Endothelial cell (in vitro differentiated cells): ENCODE measurements around the gene NCAM1. TPM values are rescaled to one million over a fixed set of nuclear protein-coding genes. Genes with fewer than 3 reads are reported as not detected.

ENCODE experiments used
- DNase-seq: peaks from one replicate; pipeline ENCODE4 v3.0.0; 2021; ENCODE audit warnings: low spot score
- H3K27ac Mint-ChIP-seq: one replicate; pipeline ENCODE4 v1.8.0; 2021; ENCODE audit warnings: mixed read lengths, inconsistent platforms; ENCODE audit not compliant: unreplicated experiment
- H3K27me3 Mint-ChIP-seq: one replicate; pipeline ENCODE4 v1.8.0; 2021; ENCODE audit warnings: mild to moderate bottlenecking, moderate library complexity, mixed read lengths, inconsistent platforms; ENCODE audit not compliant: unreplicated experiment
- H3K36me3 Mint-ChIP-seq: one replicate; pipeline ENCODE4 v1.8.0; 2021; ENCODE audit warnings: mild to moderate bottlenecking, low read depth, mixed read lengths, inconsistent platforms; ENCODE audit not compliant: unreplicated experiment
- H3K4me1 Mint-ChIP-seq: one replicate; pipeline ENCODE4 v1.8.0; 2021; ENCODE audit warnings: mild to moderate bottlenecking, mixed read lengths, inconsistent platforms; ENCODE audit not compliant: unreplicated experiment
- H3K4me3 Mint-ChIP-seq: one replicate; pipeline ENCODE4 v1.8.0; 2021; ENCODE audit warnings: mild to moderate bottlenecking, mixed read lengths, inconsistent platforms; ENCODE audit not compliant: unreplicated experiment
- H3K9me3 Mint-ChIP-seq: one replicate; pipeline ENCODE4 v1.8.0; 2021; ENCODE audit warnings: mixed read lengths, inconsistent platforms; ENCODE audit not compliant: unreplicated experiment
- CTCF ChIP-seq: fragments of 200-600 bp; sonication (generic); IDR thresholded peaks from one replicate; pipeline ENCODE4 v1.5.0; 2021; ENCODE audit warnings: antibody characterized with exemption; ENCODE audit not compliant: unreplicated experiment
- total RNA-seq: library from RNA; stranded (reverse); fragmentation: NEBNext Ultra II Directional; extraction: Animal tissue kit (Norgen Biotek cat#: 25700); gene quantifications from one replicate; pipeline ENCODE4 v1.2.1, GENCODE V29; 2021; ENCODE audit not compliant: unreplicated experiment

Gene NCAM1
- total RNA-seq, 1 donor from 2014 or later = 21.9 TPM

DNA sequence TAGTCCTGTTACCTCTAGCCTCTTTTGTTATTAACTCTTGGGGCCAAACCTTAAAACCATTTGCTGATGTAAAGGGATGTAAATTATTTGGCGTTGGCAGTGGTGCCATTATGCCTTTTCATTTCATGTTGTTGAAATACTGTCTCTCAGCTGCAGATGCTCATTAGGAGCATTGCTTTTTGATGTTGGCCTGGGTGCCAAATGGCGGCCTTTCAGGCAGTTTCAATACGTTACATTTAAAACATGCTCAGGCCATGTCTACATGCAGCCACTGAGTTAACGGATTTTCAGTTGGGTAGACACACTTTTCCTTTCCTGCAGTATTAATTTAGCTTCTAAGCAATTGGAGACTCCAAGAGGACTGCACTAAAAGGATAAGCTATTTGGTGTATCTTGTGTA lies 5.3 kb downstream of the NCAM1 start:
- H3K9me3 Mint-ChIP-seq = no peaks in the 10 kb centered on the region
- no peak for TF ChIP-seq CTCF
- H3K27me3 Mint-ChIP-seq = peaks cover 3% of the 10 kb centered on the region
- no peak overlapping the region for H3K4me3 Mint-ChIP-seq
- H3K36me3 Mint-ChIP-seq = no peaks in the 10 kb centered on the region
- no peak for DNase-seq
- H3K27ac Mint-ChIP-seq = no peak overlapping the region
- peaks cover 2% of the 10 kb centered on the region for H3K4me1 Mint-ChIP-seq

- peaks cover 3% of the 10 kb centered on the region for H3K27me3 Mint-ChIP-seq
- no peak for TF ChIP-seq CTCF
- H3K4me1 Mint-ChIP-seq = peaks cover 2% of the 10 kb centered on the region
- no peaks in the 10 kb centered on the region for H3K9me3 Mint-ChIP-seq
- H3K36me3 Mint-ChIP-seq = no peaks in the 10 kb centered on the region
- H3K27ac Mint-ChIP-seq = no peak overlapping the region
- DNase-seq = no peak
- H3K4me3 Mint-ChIP-seq = no peak overlapping the region
These were observed 5.9 kb downstream of the NCAM1 start for GRCh38 chr11:112967082-112967481.

DNA sequence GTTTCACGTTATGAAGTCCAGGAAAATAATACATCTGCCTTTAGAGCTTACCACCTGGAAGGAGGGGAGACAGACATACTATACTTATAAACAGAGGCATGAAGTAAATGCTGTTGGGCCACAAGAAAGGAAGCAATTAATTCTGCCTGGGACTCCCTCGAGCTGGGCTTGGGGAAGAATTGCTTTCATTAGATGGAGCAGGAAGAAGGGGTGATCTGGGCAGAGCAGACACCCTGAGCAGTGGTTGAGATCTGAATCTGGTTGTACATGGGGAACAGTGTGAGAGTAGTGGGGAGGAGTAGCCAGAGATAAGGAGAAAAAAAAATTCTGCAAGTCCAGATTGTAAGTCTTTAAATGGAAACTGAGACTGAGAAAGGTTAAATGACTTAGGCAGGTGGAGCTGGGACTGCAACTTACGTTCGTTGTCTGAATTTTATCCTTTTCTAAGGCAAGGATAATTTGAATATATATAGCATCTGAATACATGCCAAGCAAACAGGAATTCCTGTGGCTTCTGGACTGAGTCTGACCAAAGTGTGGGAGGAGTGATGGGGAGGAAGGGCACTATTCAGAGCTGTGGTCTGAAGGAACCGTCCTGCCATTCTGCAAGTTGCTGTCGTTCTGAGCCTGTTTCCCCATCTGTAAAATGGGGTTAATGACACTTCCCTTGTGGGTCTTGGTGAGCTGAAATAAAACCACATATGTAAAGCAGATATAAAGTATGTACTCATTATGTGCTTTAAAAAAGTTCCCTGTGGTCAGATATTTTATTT lies 7.9 kb downstream of the NCAM1 start:
- DNase-seq = no peak
- TF ChIP-seq CTCF = no peak
- Mint-ChIP-seq H3K27me3 (no peaks in the 10 kb centered on the region), H3K9me3 (no peaks in the 10 kb centered on the region), H3K27ac (no peak overlapping the region), H3K4me1 (no peaks in the 10 kb centered on the region), H3K36me3 (no peaks in the 10 kb centered on the region), H3K4me3 (no peak overlapping the region)

- Mint-ChIP-seq H3K4me1 (no peaks in the 10 kb centered on the region), H3K36me3 (no peaks in the 10 kb centered on the region)
- no peak for TF ChIP-seq CTCF
These were observed 10.0 kb downstream of the NCAM1 start for GRCh38 chr11:112971195-112971594.

DNA sequence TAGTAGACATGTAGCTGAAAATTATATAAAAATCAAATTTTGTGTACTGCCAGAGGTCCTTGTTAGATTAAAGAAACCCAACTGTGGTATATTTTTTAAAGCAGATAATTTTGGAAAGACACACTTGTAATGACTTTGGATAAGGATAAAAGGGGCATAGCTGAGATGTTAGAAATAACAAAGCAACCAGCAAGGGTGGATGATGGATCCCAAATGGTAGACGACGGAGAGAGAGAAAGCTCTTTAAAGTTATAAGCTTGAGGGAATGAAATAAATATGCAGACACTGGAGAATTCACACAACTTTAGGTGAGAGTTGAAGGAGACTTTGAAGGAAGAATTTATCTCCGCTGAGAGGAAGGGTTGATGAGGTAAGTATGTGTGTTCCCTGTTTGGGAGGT lies 10.6 kb downstream of the NCAM1 start:
- H3K4me3 Mint-ChIP-seq = no peak overlapping the region
- H3K27ac Mint-ChIP-seq = no peak overlapping the region
- H3K36me3 Mint-ChIP-seq = no peaks in the 10 kb centered on the region
- DNase-seq = no peak
- H3K27me3 Mint-ChIP-seq = no peaks in the 10 kb centered on the region
- no peak for TF ChIP-seq CTCF
- no peaks in the 10 kb centered on the region for H3K9me3 Mint-ChIP-seq
- H3K4me1 Mint-ChIP-seq = no peaks in the 10 kb centered on the region

More at GRCh38 chr11:112971195-112971594, 10.0 kb downstream of the NCAM1 start:
- no peak overlapping the region for H3K4me3 Mint-ChIP-seq
- no peaks in the 10 kb centered on the region for H3K9me3 Mint-ChIP-seq
- no peak for DNase-seq
- no peaks in the 10 kb centered on the region for H3K27me3 Mint-ChIP-seq
- H3K27ac Mint-ChIP-seq = no peak overlapping the region
